NCI-H748 treated with DMSO at 0.1 percent for 48 hours (cell line): ENCODE data around the gene AGMO.
"Not testable (repeated sequence)": the region's sequence is repeated elsewhere in the genome, so short reads cannot be mapped to it uniquely, and the experiment has no call there.

ENCODE experiments used
- DNase-seq: peaks from one replicate; lab custom pipeline; 2025; lab: John Stamatoyannopoulos, UW

AGMO gene

GRCh38 chr7:15559416-15559928, 2.3 kb downstream of the AGMO start:
- DNase-seq = peak; percentile 54

GRCh38 chr7:15558756-15559155, 3.1 kb downstream of the AGMO start:
- DNase-seq = no peak

- peak; percentile 23 for DNase-seq
Observed at GRCh38 chr7:15557686-15558085, 4.1 kb downstream of the AGMO start.

- DNase-seq = peak; percentile 49
Observed at GRCh38 chr7:15557186-15557585, 4.6 kb downstream of the AGMO start.

- peak; percentile 72 for DNase-seq
Observed at GRCh38 chr7:15556339-15557105, 5.3 kb downstream of the AGMO start.

- DNase-seq = peak; percentile 73
Observed at GRCh38 chr7:15555381-15555859, 6.4 kb downstream of the AGMO start.

GRCh38 chr7:15554744-15555143, 7.1 kb downstream of the AGMO start:
- peak; percentile 26 for DNase-seq

GRCh38 chr7:15554081-15554480, 7.7 kb downstream of the AGMO start:
- DNase-seq = peak; percentile 15

- DNase-seq = not testable (repeated sequence)
Observed at GRCh38 chr7:15547320-15547719, 14.5 kb downstream of the AGMO start.

GRCh38 chr7:15546272-15546792, 15.5 kb downstream of the AGMO start:
- no peak for DNase-seq

- no peak for DNase-seq
Observed at GRCh38 chr7:15544050-15544449, 17.8 kb downstream of the AGMO start.

- DNase-seq = no peak
Observed at GRCh38 chr7:15543256-15543655, 18.6 kb downstream of the AGMO start.

GRCh38 chr7:15527648-15528047, 34.2 kb downstream of the AGMO start:
- no peak for DNase-seq

- no peak for DNase-seq
Observed at GRCh38 chr7:15525652-15526263, 36.1 kb downstream of the AGMO start.

GRCh38 chr7:15524077-15524476, 37.7 kb downstream of the AGMO start:
- DNase-seq = no peak

- not testable (repeated sequence) for DNase-seq
Observed at GRCh38 chr7:15517865-15518264, 44.0 kb downstream of the AGMO start.

- DNase-seq = no peak
Observed at GRCh38 chr7:15515252-15515651, 46.6 kb downstream of the AGMO start.

- peak; percentile 51 for DNase-seq
Observed at GRCh38 chr7:15508258-15508657, 53.6 kb downstream of the AGMO start.

- DNase-seq = peak; percentile 40
Observed at GRCh38 chr7:15507708-15508107, 54.1 kb downstream of the AGMO start.

GRCh38 chr7:15507171-15507570, 54.6 kb downstream of the AGMO start:
- no peak for DNase-seq

- no peak for DNase-seq
Observed at GRCh38 chr7:15505761-15506160, 56.1 kb downstream of the AGMO start.

- DNase-seq = no peak
Observed at GRCh38 chr7:15504351-15504750, 57.5 kb downstream of the AGMO start.
